ENCODE data around the gene CDC42EP3.
A peak's percentile ranks its signal among the peaks of the same experiment; 100 is the strongest.

CDC42EP3 gene

GRCh38 chr2:37656512-37657423 lies 14.7 kb downstream of the CDC42EP3 start:
- DNase-seq (ENCODE audit: low spot score), result peak; percentile 57

GRCh38 chr2:37654932-37655841 lies 16.3 kb downstream of the CDC42EP3 start:
- DNase-seq (ENCODE audit: low spot score), result no peak

- no peak for DNase-seq (ENCODE audit: low spot score)
Observed at GRCh38 chr2:37654419-37654818, 17.0 kb downstream of the CDC42EP3 start.

- no peak for DNase-seq (ENCODE audit: low spot score)
Observed at GRCh38 chr2:37653805-37654378, 17.6 kb downstream of the CDC42EP3 start.

GRCh38 chr2:37653093-37653492 lies 18.3 kb downstream of the CDC42EP3 start:
- DNase-seq (ENCODE audit: low spot score), result no peak

- DNase-seq (ENCODE audit: low spot score), result no peak
Observed at GRCh38 chr2:37652199-37652640, 19.2 kb downstream of the CDC42EP3 start.

GRCh38 chr2:37650548-37651093 lies 20.8 kb downstream of the CDC42EP3 start:
- DNase-seq (ENCODE audit: low spot score), result no peak

GRCh38 chr2:37649518-37649917 lies 21.9 kb downstream of the CDC42EP3 start:
- DNase-seq (ENCODE audit: low spot score), result no peak

GRCh38 chr2:37648331-37649011 lies 23.0 kb downstream of the CDC42EP3 start:
- DNase-seq (ENCODE audit: low spot score), result no peak

- DNase-seq (ENCODE audit: low spot score), result no peak
Observed at GRCh38 chr2:37647971-37648330, 23.5 kb downstream of the CDC42EP3 start.

GRCh38 chr2:37645836-37646235 lies 25.6 kb downstream of the CDC42EP3 start:
- DNase-seq (ENCODE audit: low spot score), result no peak

GRCh38 chr2:37645362-37645761 lies 26.1 kb downstream of the CDC42EP3 start:
- no peak for DNase-seq (ENCODE audit: low spot score)

GRCh38 chr2:37644191-37644590 lies 27.3 kb downstream of the CDC42EP3 start:
- no peak for DNase-seq (ENCODE audit: low spot score)

GRCh38 chr2:37643730-37644078 lies 27.7 kb downstream of the CDC42EP3 start:
- DNase-seq (ENCODE audit: low spot score), result no peak

GRCh38 chr2:37642907-37643729 lies 28.3 kb downstream of the CDC42EP3 start:
- DNase-seq (ENCODE audit: low spot score), result no peak

GRCh38 chr2:37641582-37642171 lies 29.8 kb downstream of the CDC42EP3 start:
- DNase-seq (ENCODE audit: low spot score), result no peak

- DNase-seq (ENCODE audit: low spot score), result no peak
Observed at GRCh38 chr2:37639631-37640030, 31.8 kb downstream of the CDC42EP3 start.

GRCh38 chr2:37638973-37639372 lies 32.5 kb downstream of the CDC42EP3 start:
- DNase-seq (ENCODE audit: low spot score), result no peak

GRCh38 chr2:37637985-37638384 lies 33.5 kb downstream of the CDC42EP3 start:
- no peak for DNase-seq (ENCODE audit: low spot score)

- no peak for DNase-seq (ENCODE audit: low spot score)
Observed at GRCh38 chr2:37637190-37637860, 34.1 kb downstream of the CDC42EP3 start.

Data from iPS-NIHi11 (cell line).